ENCODE measurements around the gene NLGN3. TPM values are rescaled to one million over a fixed set of nuclear protein-coding genes. Genes with fewer than 3 reads are reported as not detected.

The NLGN3 gene
- 1.9 TPM for total RNA-seq

DNA sequence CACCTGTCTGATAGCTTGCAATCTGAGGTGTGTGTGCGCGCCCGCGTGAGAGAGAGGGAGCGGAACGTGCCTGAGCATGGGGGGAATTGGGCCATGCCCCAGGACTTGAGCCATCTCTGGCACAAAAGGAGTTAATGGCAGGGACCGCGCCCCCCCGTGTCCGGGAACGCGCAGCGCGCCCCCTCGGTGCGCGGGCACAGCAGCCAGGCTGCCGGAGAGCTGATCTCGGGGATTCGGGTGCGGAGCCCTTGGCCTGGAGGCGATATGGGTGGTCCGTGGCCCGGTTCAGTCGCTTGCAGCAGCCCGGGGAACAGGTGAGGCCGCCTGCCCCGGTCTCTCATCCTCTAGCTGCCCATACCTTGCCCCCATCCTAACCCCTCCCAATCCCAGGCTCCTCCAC is at the start of gene NLGN3:
Gene NLGN3, plus strand, starts transcription at position 191 of the 400 bp plus-strand sequence. CDS start 2,909 bp downstream, outside the sequence.
- no peak for DNase-seq (ENCODE audit: low spot score)

DNA sequence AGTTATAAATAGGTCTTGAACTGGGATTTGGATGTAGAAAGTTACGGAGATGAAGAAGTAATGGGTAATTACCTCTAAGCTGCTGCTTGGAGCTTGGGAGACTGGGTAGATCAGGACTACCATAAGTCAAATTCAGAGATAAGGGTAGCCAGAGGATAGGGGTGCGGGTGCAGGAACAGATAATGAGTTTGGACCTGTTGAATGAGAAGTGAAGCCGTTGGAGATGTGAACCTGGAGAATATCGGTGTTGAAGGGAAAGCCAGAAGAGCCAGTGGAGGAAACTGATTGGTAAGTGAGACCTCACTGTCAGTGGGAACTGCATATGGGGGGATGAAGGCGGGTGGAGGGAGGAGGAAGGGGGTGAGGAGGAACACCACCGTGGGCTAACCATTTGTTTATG is 49.6 kb upstream of the NLGN3 start:
- DNase-seq (ENCODE audit: low spot score): peak; percentile 29

GRCh38 chrX:71095555-71095980 is 49.1 kb upstream of the NLGN3 start, which contains the start of gene FOXO4:
Gene FOXO4, plus strand, starts transcription at chrX:71095851. Its CDS starts 678 bp downstream, at chrX:71096529.
- DNase-seq (ENCODE audit: low spot score): peak; percentile 90

DNA sequence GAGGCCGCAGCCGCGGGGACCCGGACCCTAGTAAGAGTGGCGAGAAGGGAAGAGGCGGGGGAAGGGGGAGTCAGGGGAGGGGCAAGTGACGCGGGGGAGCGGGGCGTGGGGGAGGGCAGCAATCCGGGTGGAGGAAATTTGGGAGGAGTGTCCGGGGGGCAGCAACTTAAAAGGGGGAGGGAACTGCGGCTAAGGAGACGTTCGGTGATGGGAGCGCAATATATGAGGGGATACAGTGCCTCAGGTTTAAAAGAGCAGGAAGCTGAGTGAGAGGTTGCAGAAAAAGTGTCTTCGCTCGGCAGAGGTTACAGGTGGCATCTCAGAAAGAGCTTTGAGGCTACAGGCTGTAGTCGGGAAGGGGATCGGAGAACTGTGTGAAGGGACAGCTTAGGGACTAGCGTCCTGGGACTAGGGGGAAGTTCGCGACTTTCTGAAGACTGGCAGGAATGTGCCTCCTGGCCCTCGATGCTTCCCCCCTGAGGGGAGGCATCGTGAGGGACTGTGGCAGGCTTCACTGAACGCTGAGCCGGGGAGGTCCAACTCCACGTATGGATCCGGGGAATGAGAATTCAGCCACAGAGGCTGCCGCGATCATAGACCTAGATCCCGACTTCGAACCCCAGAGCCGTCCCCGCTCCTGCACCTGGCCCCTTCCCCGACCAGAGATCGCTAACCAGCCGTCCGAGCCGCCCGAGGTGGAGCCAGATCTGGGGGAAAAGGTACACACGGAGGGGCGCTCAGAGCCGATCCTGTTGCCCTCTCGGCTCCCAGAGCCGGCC is 48.5 kb upstream of the NLGN3 start:
- no peak for DNase-seq (ENCODE audit: low spot score)

- DNase-seq (ENCODE audit: low spot score): no peak
Measured at GRCh38 chrX:71096760-71097032, 47.9 kb upstream of the NLGN3 start.

DNA sequence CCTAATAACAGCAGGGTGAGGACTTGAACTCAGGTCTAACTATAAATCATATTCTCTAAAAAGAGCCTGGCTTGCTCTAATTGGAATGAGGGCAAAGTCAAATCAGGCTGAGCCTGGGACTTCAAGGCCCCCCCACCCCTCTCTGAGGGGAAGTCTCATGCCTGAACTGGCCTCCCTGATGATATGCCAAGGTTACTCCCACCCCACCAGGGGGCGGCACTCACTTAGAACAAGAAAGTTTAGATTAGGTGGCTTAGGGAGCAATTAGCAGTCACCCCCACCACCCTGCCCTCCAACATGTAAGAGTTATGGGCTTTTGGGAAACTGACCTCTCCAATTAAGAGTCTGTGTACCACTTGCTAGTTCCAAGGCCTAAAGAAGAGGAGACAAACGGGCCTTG is 46.3 kb upstream of the NLGN3 start:
- DNase-seq (ENCODE audit: low spot score): peak; percentile 58

DNA sequence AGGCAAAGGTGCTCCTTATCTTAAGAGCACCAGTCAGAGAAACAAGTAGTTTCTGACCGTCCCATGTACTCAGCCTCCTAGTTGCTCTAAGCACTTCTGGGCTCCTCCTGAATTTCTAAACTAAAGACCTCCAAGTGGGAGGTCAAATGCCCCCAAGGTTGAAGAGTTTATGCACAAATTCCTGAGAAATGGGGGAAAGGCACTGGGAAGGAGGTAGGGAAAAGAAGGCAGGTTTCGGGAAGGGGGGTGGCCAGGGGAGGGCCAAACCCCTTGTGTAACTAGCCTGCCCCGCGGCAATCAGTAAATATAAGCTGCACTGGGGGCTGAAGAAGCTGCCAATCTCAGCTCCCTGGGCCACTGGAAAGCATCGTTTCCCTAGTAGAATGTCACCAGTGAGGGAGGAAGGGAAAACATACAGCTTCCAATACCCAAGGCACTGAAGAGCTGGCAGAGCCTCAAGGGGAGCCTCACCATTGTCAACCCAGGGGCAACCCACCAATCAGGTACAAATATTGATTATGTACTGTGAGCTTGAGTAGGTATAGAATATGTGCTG is 45.6 kb upstream of the NLGN3 start:
- no peak for DNase-seq (ENCODE audit: low spot score)

DNA sequence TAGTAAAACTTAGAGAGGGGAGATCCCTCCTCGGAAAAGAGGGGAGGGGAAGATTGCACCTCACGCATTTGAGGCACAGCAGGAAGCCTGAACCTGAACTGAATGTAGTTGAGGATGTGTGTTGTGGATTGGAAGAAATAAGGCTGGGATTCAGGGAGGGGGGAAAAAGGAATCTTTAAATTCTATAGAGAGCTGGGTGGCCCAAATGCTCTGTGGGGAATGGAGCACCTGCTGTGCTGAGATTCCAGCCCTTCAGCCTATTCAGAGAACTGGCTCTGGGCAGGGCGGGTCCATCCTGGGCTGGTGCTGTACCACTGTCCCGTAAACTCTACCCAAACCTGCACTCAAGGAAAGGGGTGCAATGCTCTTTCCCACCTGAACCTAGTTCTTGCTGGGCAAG is 44.9 kb upstream of the NLGN3 start:
- DNase-seq (ENCODE audit: low spot score): no peak

DNA sequence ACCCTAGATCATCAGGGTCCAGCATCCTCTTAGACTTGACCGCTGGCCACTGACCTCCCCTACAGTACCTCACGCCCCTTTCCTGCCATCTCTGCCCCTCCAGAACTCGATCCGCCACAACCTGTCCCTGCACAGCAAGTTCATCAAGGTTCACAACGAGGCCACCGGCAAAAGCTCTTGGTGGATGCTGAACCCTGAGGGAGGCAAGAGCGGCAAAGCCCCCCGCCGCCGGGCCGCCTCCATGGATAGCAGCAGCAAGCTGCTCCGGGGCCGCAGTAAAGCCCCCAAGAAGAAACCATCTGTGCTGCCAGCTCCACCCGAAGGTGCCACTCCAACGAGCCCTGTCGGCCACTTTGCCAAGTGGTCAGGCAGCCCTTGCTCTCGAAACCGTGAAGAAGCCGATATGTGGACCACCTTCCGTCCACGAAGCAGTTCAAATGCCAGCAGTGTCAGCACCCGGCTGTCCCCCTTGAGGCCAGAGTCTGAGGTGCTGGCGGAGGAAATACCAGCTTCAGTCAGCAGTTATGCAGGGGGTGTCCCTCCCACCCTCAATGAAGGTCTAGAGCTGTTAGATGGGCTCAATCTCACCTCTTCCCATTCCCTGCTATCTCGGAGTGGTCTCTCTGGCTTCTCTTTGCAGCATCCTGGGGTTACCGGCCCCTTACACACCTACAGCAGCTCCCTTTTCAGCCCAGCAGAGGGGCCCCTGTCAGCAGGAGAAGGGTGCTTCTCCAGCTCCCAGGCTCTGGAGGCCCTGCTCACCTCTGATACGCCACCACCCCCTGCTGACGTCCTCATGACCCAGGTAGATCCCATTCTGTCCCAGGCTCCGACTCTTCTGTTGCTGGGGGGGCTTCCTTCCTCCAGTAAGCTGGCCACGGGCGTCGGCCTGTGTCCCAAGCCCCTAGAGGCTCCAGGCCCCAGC is 43.8 kb upstream of the NLGN3 start:
- no peak for DNase-seq (ENCODE audit: low spot score)

- DNase-seq (ENCODE audit: low spot score): no peak
Measured at GRCh38 chrX:71102292-71102691, 42.3 kb upstream of the NLGN3 start.

DNA sequence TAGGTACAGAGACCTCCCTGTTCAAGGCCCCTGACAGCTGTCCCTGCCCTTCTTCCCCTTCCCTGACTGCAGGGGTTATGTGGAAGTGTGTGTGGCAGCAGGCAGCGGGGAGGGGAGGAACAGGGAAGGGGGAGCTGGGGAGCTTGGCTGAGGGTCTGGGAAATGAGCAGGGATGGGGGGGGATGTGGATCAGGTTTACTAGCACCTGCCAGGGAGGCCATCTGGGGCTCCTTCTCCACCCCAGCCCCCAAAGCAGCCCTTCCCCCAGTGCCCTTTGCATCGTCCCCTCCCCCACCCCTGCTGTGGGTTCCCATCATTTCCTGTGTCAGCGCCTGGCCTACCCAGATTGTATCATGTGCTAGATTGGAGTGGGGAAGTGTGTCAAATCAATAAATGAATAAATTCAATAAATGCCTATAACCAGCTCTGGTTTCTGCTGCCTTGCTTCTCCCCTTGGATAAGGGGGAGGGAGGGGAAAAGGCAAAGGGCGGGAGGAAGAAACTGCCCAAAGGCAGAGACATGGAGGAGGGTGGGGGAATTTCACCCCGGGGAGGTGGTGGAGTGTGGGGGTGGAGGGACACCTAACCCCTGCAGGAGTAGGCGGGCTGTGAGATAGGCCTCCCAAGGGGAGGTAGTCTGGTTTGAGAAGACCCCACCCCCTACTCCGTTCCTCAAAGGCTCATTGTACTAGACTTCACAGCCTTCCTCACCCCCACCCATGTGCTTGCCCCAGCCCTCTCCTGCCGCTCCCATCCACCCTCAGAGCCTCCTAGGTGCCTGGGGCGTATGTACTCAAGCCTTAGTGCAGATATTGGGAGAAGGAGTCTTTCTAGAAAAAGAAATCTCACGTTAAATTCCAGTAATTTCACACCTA is 41.3 kb upstream of the NLGN3 start:
- DNase-seq (ENCODE audit: low spot score): peak; percentile 52

GRCh38 chrX:71105628-71106027 is 39.0 kb upstream of the NLGN3 start:
- DNase-seq (ENCODE audit: low spot score): no peak

GRCh38 chrX:71106427-71106826 is 38.2 kb upstream of the NLGN3 start, which contains the start of gene CXorf65:
Gene CXorf65, minus strand, starts transcription at chrX:71106740. Its CDS starts 184 bp downstream, at chrX:71106556.
- no peak for DNase-seq (ENCODE audit: low spot score)

GRCh38 chrX:71107245-71107644 is 37.4 kb upstream of the NLGN3 start:
- no peak for DNase-seq (ENCODE audit: low spot score)

GRCh38 chrX:71107762-71108360 is 36.8 kb upstream of the NLGN3 start:
- DNase-seq (ENCODE audit: low spot score): no peak

DNA sequence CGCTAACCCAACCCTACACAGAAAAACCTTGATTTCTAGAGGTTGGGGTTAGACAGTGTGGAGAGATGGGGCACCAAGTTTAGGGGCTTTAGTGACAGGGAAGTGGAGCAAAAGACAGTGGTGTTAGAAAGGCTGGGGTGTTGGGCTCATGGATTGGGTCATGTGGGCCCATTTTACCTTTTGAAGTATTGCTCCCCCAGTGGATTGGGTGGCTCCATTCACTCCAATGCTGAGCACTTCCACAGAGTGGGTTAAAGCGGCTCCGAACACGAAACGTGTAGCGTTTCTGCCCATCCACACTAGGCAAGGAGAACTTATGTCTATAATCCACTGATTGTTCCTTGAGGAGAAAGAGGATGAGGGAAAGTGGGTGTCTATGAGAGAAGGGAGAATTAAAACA is 35.6 kb upstream of the NLGN3 start:
- DNase-seq (ENCODE audit: low spot score): no peak

DNA sequence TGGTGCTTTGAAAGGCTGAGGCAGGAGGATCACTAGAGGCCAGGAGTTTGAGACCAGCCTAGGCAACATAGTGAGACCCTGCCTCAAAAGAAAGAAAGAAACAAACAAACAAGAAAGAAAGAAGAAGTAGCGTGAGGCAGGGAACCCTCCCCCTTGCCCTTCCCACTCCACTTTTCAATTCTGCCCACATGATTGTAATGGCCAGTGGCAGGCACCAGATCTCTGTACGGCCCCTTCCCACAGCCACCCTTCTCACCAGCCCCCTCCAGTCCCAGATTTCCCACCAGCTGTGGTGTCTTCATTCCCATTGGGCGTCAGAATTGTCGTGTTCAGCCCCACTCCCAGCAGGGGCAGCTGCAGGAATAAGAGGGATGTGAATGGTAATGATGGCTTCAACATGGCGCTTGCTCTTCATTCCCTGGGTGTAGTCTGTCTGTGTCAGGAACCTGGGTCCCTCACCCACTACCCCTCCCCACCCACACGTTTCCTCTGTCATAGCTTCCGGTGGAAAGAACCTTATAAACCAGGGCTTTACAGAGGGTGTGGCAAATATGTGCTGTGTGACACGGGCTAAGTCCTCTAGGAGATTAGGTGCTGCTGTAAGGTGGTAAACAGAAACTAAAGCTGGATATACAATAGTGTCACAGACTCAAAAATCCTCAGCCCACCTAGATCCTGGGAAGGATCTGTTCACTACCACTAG is 33.3 kb upstream of the NLGN3 start, which contains the start of gene IL2RG:
Gene IL2RG, minus strand, starts transcription at position 437 of the 703 bp plus-strand sequence. Its CDS starts 38 bp downstream, at position 399.
- no peak for DNase-seq (ENCODE audit: low spot score)

DNA sequence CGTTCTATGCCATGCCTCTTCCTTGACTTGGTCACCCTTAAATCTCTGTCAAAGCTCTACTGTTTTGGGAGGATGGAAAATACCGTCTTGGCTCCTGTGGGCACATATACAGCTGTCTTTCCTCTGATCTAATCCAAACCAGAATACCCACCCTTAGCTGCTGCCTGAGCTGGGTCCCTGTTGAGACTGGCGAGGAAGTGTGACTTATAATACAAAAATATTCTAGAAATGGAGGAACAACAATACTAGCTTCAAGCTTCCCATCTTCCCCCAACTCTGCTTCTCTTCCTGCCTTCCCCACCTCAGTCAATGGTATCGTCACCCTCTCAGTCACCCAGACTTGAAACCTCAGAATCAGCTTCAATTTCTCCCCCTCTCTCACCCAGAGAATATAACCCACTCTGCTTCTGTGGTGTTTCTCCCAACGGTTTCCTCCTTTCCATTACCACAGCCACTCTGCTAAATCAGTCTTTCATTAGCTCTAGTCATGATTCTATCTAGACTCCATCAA is 32.7 kb upstream of the NLGN3 start:
- no peak for DNase-seq (ENCODE audit: low spot score)

DNA sequence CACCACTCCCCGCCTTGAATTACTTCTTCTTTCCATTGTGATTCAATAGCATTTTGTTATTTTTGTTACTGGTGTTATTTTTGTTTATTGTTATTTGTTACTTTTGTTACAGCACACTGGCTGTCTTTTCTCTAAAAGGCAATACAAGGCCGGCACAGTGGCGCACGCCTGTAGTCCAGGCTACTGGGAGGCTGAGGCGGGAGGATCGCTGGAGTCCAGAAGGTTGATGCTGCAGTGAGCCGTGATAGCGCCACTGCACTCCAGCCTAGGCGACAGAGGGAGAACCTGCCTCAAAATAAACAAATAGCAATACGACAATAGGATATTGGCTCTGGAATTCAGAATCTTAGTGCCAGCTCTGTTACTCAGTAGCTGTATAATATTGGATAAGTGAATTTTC is 27.3 kb upstream of the NLGN3 start:
- no peak for DNase-seq (ENCODE audit: low spot score)

All from ureter (tissue), 1 donor.